DMS 273 treated with DMSO at 0.1 percent for 48 hours (cell line): Measurements from ENCODE around the gene CFAP46.

Experiments used
- DNase-seq: peaks from one replicate; lab custom pipeline; 2025; lab: John Stamatoyannopoulos, UW

Gene CFAP46

GRCh38 chr10:132861884-132862461 is 80.4 kb downstream of the CFAP46 start:
- no peak for DNase-seq

GRCh38 chr10:132861116-132861691 is 81.2 kb downstream of the CFAP46 start:
- DNase-seq: no peak

- DNase-seq: no peak
Measured at GRCh38 chr10:132860532-132860931, 81.8 kb downstream of the CFAP46 start.

- no peak for DNase-seq
Measured at GRCh38 chr10:132859084-132859855, 83.1 kb downstream of the CFAP46 start.

- DNase-seq: no peak
Measured at GRCh38 chr10:132858121-132859081, 84.0 kb downstream of the CFAP46 start.

- no peak for DNase-seq
Measured at GRCh38 chr10:132856869-132857524, 85.4 kb downstream of the CFAP46 start.

- DNase-seq: no peak
Measured at GRCh38 chr10:132855889-132856288, 86.5 kb downstream of the CFAP46 start.

- no peak for DNase-seq
Measured at GRCh38 chr10:132851451-132851850, 90.9 kb downstream of the CFAP46 start.

- no peak for DNase-seq
Measured at GRCh38 chr10:132850896-132851295, 91.5 kb downstream of the CFAP46 start.

- DNase-seq: no peak
Measured at GRCh38 chr10:132850246-132850645, 92.1 kb downstream of the CFAP46 start.

GRCh38 chr10:132849546-132850031 is 92.8 kb downstream of the CFAP46 start:
- no peak for DNase-seq

- DNase-seq: no peak
Measured at GRCh38 chr10:132848951-132849545, 93.3 kb downstream of the CFAP46 start.

- no peak for DNase-seq
Measured at GRCh38 chr10:132848291-132848701, 94.1 kb downstream of the CFAP46 start.

GRCh38 chr10:132847856-132848255 is 94.5 kb downstream of the CFAP46 start:
- no peak for DNase-seq

GRCh38 chr10:132847416-132847777 is 95.0 kb downstream of the CFAP46 start:
- no peak for DNase-seq

- DNase-seq: no peak
Measured at GRCh38 chr10:132846631-132847415, 95.5 kb downstream of the CFAP46 start.

- no peak for DNase-seq
Measured at GRCh38 chr10:132845780-132846595, 96.4 kb downstream of the CFAP46 start.

GRCh38 chr10:132845041-132845551 is 97.3 kb downstream of the CFAP46 start:
- no peak for DNase-seq
